Testis (tissue), 3 donors: ENCODE measurements around the gene ANTXR1. TPM values are rescaled to one million over a fixed set of nuclear protein-coding genes. Genes with fewer than 3 reads are reported as not detected.

Experiments
- DNase-seq: peaks from one replicate; pipeline ENCODE4 v3.0.0-alpha.2; 2019
- H3K27ac ChIP-seq, 2 donors: fragments of 200-600 bp; sonication (generic); one replicate each; pipeline ENCODE4 v1.5.1; 2019
- H3K27me3 ChIP-seq: fragments of 200-600 bp; sonication (generic); one replicate; pipeline ENCODE4 v1.5.1; 2019
- H3K36me3 ChIP-seq: fragments of 200-600 bp; sonication (generic); one replicate; pipeline ENCODE4 v1.5.1; 2017; ENCODE audit warnings: low read depth; ENCODE audit errors: missing control alignments
- H3K4me1 ChIP-seq: fragments of 200-600 bp; sonication (generic); one replicate; pipeline ENCODE4 v1.5.1; 2019
- H3K4me3 ChIP-seq, 2 donors: fragments of 200-600 bp; sonication (generic); one replicate each; pipeline ENCODE4 v1.5.1; 2017 to 2019
- H3K9me3 ChIP-seq: fragments of 200-600 bp; sonication (generic); one replicate; pipeline ENCODE4 v1.5.1; 2017
- POLR2A ChIP-seq: fragments of 450-650 bp; IDR thresholded peaks from one replicate; pipeline ENCODE4 v1.6.1; 2017; ENCODE audit warnings: antibody characterized with exemption, mild to moderate bottlenecking, moderate library complexity
- WGBS, 2 donors: methylation state at CpG; one replicate each; pipeline ENCODE4 v1.1.5; 2018; 5-methylcytosine and 5-hydroxymethylcytosine counted together
- intact Hi-C: fragments of 100-400 bp; cut with DNase I; formaldehyde crosslinking; loops from one replicate; pipeline ENCODE4 v1.15.1; 2023; ENCODE audit warnings: low total_unique reads
- polyA plus RNA-seq: library from polyadenylated mRNA; stranded (reverse); fragments of 350-450 nt; fragmentation: Illumina TruSeq; extraction: RNeasy Lipid Tissue Mini Kit (QIAGEN cat#74804); gene quantifications from one replicate; pipeline ENCODE4 v1.2.3, GENCODE V29; 2014; ENCODE audit warnings: low read depth, low replicate concordance; ENCODE audit not compliant: insufficient read depth
- total RNA-seq, 2 donors: library from RNA; depleted of rRNA; stranded (reverse); fragments of >200 nt; gene quantifications; one replicate each; pipeline ENCODE4 v1.2.3, GENCODE V29; 2016
- TF ChIP-seq, protein P1 (sequence below), 3 experiments: fragments of 450-650 bp in 2 of 3; fragments of 200-600 bp in 1 of 3; sonication (generic) in 1 of 3; IDR thresholded peaks; one replicate each; pipeline ENCODE4 v1.5.1; 2016 to 2019; ENCODE audit warnings: antibody characterized with exemption in 3 of 3, mild to moderate bottlenecking in 2 of 3, moderate library complexity in 1 of 3

Gene ANTXR1
- total and polyA plus RNA-seq, 3 donors from 2014 or later = 16.6 to 35.7 (median 20.1) TPM

DNA sequence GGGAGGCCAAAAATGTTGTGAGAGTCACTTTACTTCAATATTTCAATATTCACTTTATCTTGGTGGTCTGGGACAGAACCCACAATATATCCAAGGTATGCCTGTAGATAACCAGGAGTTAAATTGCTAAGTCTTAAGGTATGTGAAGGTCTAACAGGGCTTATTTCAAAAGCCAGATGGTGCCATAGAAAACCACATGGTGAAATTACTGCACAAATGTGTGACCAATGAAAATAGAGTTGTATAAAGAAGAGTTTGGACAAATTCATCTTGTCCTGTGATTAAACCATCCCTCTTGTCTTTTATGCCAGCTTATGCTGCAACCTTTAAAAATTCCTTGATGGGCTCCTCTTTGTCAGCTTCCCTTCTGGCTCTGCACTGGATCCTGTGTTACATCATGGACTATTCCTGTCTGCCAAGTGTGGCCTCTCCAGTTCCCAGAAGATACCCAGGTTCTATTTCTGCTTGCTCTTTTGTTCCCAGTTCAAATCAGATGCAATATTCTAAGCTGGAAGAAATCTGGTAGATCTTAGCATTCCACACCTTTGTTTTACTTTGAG, 46.8 kb downstream of the ANTXR1 start:
- Histone ChIP-seq H3K27ac (no peak overlapping the region), H3K36me3 (no peaks in the 10 kb centered on the region), H3K9me3 (no peaks in the 10 kb centered on the region), H3K27me3 (no peaks in the 10 kb centered on the region), H3K4me3 (no peak overlapping the region), H3K4me1 (no peaks in the 10 kb centered on the region)
- intact Hi-C loops = no loop called here
- TF ChIP-seq POLR2A = no peak
- TF ChIP-seq, protein P1, sequence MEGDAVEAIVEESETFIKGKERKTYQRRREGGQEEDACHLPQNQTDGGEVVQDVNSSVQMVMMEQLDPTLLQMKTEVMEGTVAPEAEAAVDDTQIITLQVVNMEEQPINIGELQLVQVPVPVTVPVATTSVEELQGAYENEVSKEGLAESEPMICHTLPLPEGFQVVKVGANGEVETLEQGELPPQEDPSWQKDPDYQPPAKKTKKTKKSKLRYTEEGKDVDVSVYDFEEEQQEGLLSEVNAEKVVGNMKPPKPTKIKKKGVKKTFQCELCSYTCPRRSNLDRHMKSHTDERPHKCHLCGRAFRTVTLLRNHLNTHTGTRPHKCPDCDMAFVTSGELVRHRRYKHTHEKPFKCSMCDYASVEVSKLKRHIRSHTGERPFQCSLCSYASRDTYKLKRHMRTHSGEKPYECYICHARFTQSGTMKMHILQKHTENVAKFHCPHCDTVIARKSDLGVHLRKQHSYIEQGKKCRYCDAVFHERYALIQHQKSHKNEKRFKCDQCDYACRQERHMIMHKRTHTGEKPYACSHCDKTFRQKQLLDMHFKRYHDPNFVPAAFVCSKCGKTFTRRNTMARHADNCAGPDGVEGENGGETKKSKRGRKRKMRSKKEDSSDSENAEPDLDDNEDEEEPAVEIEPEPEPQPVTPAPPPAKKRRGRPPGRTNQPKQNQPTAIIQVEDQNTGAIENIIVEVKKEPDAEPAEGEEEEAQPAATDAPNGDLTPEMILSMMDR (IDR thresholded peaks at IDR 0.05) = no peak
- no peak for DNase-seq

DNA sequence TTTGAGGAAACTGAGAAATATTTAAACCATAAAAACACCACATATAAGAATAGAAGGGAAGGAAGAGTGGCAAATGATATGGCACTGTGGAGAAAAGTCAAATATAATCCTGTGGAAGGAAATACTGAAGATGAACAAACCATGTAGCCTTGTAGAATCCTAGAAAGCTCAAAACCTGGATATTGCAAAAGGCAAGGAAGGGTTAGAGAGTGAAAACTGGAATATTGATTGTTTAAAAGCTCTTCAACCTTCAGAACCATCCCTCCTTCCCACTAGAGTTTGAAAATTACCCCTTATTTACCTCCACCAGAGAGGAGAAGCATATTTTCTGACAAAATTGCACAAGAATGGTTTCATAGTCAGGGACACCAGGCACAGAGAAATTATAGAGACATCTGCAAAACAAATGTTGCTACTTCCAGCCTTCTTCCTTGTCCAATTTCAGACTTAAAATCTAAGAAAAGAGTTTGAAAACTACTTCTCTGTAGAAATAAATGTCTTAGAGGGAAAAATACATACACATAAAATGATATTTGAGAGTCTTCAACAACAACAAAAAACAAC, 48.0 kb downstream of the ANTXR1 start:
- DNase-seq = no peak
- no peak overlapping the region for H3K4me3 ChIP-seq
- H3K9me3 ChIP-seq = no peaks in the 10 kb centered on the region
- no peak overlapping the region for H3K27ac ChIP-seq
- no peaks in the 10 kb centered on the region for H3K27me3 ChIP-seq
- intact Hi-C loops = no loop called here
- no peaks in the 10 kb centered on the region for H3K36me3 ChIP-seq
- H3K4me1 ChIP-seq = no peaks in the 10 kb centered on the region
- no peak for TF ChIP-seq POLR2A
- TF ChIP-seq, protein P1 (IDR thresholded peaks at IDR 0.05) = no peak

DNA sequence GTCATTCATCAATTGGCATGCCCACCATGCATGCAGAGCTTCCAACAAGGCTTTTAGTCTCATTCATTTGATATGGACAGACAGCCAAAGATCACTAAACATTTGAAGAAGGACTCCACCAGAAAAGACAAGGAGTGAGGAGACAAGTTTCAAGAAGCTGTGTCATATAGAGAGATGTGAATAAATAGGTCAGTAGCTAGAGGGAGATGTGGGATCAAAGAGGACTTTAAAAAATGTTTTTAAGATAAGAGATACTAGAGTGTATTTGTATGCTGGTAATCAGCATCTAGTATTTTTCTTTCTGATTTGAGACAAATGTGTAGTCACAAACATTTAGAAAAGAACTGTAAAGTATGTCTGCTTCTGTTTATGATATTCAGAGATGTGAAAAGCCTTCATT, 48.5 kb downstream of the ANTXR1 start:
- no peaks in the 10 kb centered on the region for H3K4me1 ChIP-seq
- no peaks in the 10 kb centered on the region for H3K27me3 ChIP-seq
- intact Hi-C loops = no loop called here
- no peak overlapping the region for H3K27ac ChIP-seq
- H3K9me3 ChIP-seq = no peaks in the 10 kb centered on the region
- TF ChIP-seq, protein P1 (IDR thresholded peaks at IDR 0.05) = no peak
- TF ChIP-seq POLR2A = no peak
- no peak overlapping the region for H3K4me3 ChIP-seq
- no peak for DNase-seq
- H3K36me3 ChIP-seq = no peaks in the 10 kb centered on the region

DNA sequence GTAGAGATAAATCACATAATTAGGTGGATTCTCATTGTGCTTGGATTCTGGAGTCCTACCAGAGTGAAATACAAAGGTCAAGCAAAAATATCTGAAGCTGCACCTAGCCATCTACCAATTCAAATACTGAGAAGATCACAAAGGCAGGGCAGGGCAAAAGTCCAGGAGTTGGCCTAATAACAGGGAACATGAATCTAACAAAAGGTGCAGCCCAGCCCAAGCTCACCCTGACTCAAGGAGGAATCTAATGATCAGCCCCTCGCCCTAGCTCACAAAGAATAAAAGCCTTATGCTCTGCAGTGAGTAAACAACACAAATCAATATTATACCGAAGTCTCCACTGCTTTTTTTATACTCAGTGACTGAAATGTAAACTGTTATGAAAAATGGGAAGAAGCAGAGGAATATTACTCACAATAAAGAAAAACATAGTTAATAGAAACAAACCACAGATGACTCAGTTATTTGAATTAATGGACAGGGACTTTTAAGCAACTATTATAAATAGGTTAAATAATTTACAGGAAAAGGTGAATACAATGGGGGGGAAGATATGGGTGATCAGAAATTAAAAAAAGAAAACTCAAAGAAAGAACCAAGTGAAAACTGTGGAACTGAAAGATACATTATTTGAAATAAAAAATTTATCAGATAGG, 49.5 kb downstream of the ANTXR1 start:
- Histone ChIP-seq H3K27me3 (no peaks in the 10 kb centered on the region), H3K4me3 (no peak overlapping the region), H3K4me1 (peaks cover under 1% of the 10 kb centered on the region), H3K27ac (no peak overlapping the region), H3K36me3 (no peaks in the 10 kb centered on the region), H3K9me3 (no peaks in the 10 kb centered on the region)
- intact Hi-C loops = no loop called here
- TF ChIP-seq, protein P1 (IDR thresholded peaks at IDR 0.05) = no peak
- no peak for TF ChIP-seq POLR2A
- DNase-seq = no peak
- 79 to 89% methylated on average over 2 of the region's 2 CpGs for WGBS, 2 donors
